Keratinocyte (primary cell): Measurements from ENCODE around the gene CMSS1. TPM values are rescaled to one million over a fixed set of nuclear protein-coding genes. Genes with fewer than 3 reads are reported as not detected.

Source experiments
- DNase-seq: peaks from one replicate; pipeline ENCODE4 v3.0.0-alpha.2; 2011; ENCODE audit warnings: low read depth, missing footprints, low spot score
- FAIRE-seq: peaks from 2 replicates; lab custom pipeline; 2011; peaks lifted over from hg19 to GRCh38; lab: Jason Lieb, UNC
- H2AFZ ChIP-seq: 2 replicates; pipeline ENCODE4 v1.6.0; 2012; ENCODE audit warnings: low read length, control low read depth, inconsistent platforms; ENCODE audit not compliant: control insufficient read depth
- H3K27ac ChIP-seq: 2 replicates; pipeline ENCODE4 v1.5.1; 2011; ENCODE audit warnings: low read length; ENCODE audit not compliant: control insufficient read depth, insufficient read depth
- H3K27me3 ChIP-seq: 3 replicates; pipeline ENCODE4 v1.6.0; 2011; ENCODE audit warnings: low read length; ENCODE audit not compliant: control insufficient read depth, insufficient read depth; ENCODE audit errors: extremely low read depth
- H3K36me3 ChIP-seq, 2 experiments: 2 replicates in 1 of 2; 3 replicates in 1 of 2; pipeline ENCODE4 v1.5.1; 2011; ENCODE audit warnings: low read length in 2 of 2, mild to moderate bottlenecking in 1 of 2; ENCODE audit not compliant: control insufficient read depth in 2 of 2, insufficient read depth in 2 of 2; ENCODE audit errors: extremely low read depth in 1 of 2
- H3K4me1 ChIP-seq: 3 replicates; pipeline ENCODE4 v1.5.1; 2011; ENCODE audit warnings: low read length; ENCODE audit not compliant: control insufficient read depth, insufficient read depth; ENCODE audit errors: extremely low read depth
- H3K4me2 ChIP-seq: 3 replicates; pipeline ENCODE4 v1.6.0; 2011; ENCODE audit warnings: low read depth, low read length; ENCODE audit not compliant: control insufficient read depth, insufficient read depth; ENCODE audit errors: extremely low read depth
- H3K4me3 ChIP-seq, 3 experiments: fragments of 200-600 bp in 1 of 3; sonication (generic) in 1 of 3; 2 replicates in 2 of 3; 3 replicates in 1 of 3; pipeline ENCODE4 v1.5.1; 2011 to 2016; ENCODE audit warnings: low read length in 3 of 3, mild to moderate bottlenecking in 3 of 3, control low read depth in 2 of 3, inconsistent platforms in 1 of 3, low read depth in 1 of 3, mixed read lengths in 1 of 3, mixed run types in 1 of 3, moderate library complexity in 1 of 3; ENCODE audit not compliant: control insufficient read depth in 2 of 3, insufficient read depth in 2 of 3; ENCODE audit errors: extremely low read depth in 1 of 3
- H3K79me2 ChIP-seq: 2 replicates; pipeline ENCODE4 v1.6.0; 2012; ENCODE audit warnings: low read length; ENCODE audit not compliant: control insufficient read depth, insufficient read depth
- H3K9ac ChIP-seq: 3 replicates; pipeline ENCODE4 v1.6.0; 2011; ENCODE audit warnings: low read length; ENCODE audit not compliant: control insufficient read depth, insufficient read depth; ENCODE audit errors: extremely low read depth
- H3K9me1 ChIP-seq: 3 replicates; pipeline ENCODE4 v1.6.0; 2011; ENCODE audit warnings: low read length; ENCODE audit not compliant: control insufficient read depth, insufficient read depth; ENCODE audit errors: extremely low read depth
- H3K9me3 ChIP-seq: 2 replicates; pipeline ENCODE4 v1.5.1; 2012; ENCODE audit warnings: low read depth, low read length; ENCODE audit not compliant: control insufficient read depth
- H4K20me1 ChIP-seq: 3 replicates; pipeline ENCODE4 v1.6.0; 2011; ENCODE audit warnings: low read length; ENCODE audit not compliant: control insufficient read depth, insufficient read depth; ENCODE audit errors: extremely low read depth
- EZH2 ChIP-seq: IDR thresholded peaks from one replicate; pipeline ENCODE4 v1.6.1; 2012; ENCODE audit warnings: inconsistent platforms, mild to moderate bottlenecking, low read length, moderate library complexity
- dilution Hi-C: fragments of 300-500 bp; cut with MboI; formaldehyde crosslinking; loops from one replicate; pipeline ENCODE4 v1.7.0; 2020; ENCODE audit warnings: low sequenced_read_pairs; ENCODE audit not compliant: extremely low pct_ligation_motif_present
- polyA plus RNA-seq, 5 experiments: library from polyadenylated mRNA; depleted of rRNA in 3 of 5; stranded (reverse) in 3 of 5; stranded (forward) in 1 of 5; unstranded in 1 of 5; fragments of >200 nt; gene quantifications; 1 replicate in 1 of 5; 2 replicates in 3 of 5; 3 replicates in 1 of 5; pipeline versions ENCODE4 v1.2.1 to v1.2.3, GENCODE V29; 2011 to 2012; ENCODE audit warnings: missing spikeins in 2 of 5, low read depth in 1 of 5, low replicate concordance in 1 of 5
- TF ChIP-seq, protein P1 (sequence below), 3 experiments: IDR thresholded peaks in 1 of 3; conservative IDR thresholded peaks in 1 of 3; optimal IDR thresholded peaks in 1 of 3; 2 replicates in 2 of 3; 3 replicates in 1 of 3; pipeline versions ENCODE3 to v1.5.1; 2011; ENCODE audit warnings: low read length in 3 of 3, mild to moderate bottlenecking in 3 of 3, moderate library complexity in 2 of 3, control low read depth in 1 of 3, inconsistent platforms in 1 of 3; ENCODE audit not compliant: insufficient read depth in 2 of 3; ENCODE audit errors: extremely low read depth in 1 of 3

CMSS1 gene
- polyA plus RNA-seq, 1 donor (not counting 4 experiments of a cell fraction or from before 2014, with no cell fraction given): 37.2 TPM

DNA sequence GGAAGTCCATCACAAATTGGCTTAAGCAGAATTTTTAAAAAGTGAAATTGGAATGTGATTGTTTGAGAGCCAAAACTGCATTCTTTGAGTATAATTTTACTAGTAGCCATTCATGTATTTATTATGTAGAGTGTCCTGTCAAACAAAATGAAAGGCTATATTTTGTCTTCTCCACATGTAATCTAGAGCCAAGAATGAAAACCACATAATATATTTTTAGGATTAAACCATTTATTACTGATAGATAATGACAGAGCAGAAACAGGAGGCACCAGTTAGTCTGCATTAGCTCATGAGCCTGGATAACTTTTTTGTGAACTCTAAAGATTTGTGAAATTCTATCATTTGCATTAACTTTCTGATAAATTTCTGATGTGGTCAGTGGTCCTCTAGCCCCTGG, 166.5 kb downstream of the CMSS1 start:
- no peaks in the 10 kb centered on the region for H3K27me3 ChIP-seq
- TF ChIP-seq, protein P1, sequence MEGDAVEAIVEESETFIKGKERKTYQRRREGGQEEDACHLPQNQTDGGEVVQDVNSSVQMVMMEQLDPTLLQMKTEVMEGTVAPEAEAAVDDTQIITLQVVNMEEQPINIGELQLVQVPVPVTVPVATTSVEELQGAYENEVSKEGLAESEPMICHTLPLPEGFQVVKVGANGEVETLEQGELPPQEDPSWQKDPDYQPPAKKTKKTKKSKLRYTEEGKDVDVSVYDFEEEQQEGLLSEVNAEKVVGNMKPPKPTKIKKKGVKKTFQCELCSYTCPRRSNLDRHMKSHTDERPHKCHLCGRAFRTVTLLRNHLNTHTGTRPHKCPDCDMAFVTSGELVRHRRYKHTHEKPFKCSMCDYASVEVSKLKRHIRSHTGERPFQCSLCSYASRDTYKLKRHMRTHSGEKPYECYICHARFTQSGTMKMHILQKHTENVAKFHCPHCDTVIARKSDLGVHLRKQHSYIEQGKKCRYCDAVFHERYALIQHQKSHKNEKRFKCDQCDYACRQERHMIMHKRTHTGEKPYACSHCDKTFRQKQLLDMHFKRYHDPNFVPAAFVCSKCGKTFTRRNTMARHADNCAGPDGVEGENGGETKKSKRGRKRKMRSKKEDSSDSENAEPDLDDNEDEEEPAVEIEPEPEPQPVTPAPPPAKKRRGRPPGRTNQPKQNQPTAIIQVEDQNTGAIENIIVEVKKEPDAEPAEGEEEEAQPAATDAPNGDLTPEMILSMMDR (optimal IDR thresholded peaks at IDR 0.05 in 1 of 3, IDR thresholded peaks at IDR 0.05 in 1 of 3, conservative IDR thresholded peaks at IDR 0.05 in 1 of 3; ENCODE audit: extremely low read depth in 1 of 3, insufficient read depth in 2 of 3, low read length in 3 of 3): no peak
- no peak for TF ChIP-seq EZH2
- DNase-seq: no peak
- no peak overlapping the region for H3K4me2 ChIP-seq
- H3K27ac ChIP-seq: no peak overlapping the region
- no peak overlapping the region for H3K4me3 ChIP-seq
- no peaks in the 10 kb centered on the region for H3K36me3 ChIP-seq
- H4K20me1 ChIP-seq: no peaks in the 10 kb centered on the region
- no peaks in the 10 kb centered on the region for H3K9me3 ChIP-seq
- dilution Hi-C loops: no loop called here
- H3K4me1 ChIP-seq: no peaks in the 10 kb centered on the region
- no peak overlapping the region for H3K9ac ChIP-seq
- no peaks in the 10 kb centered on the region for H3K9me1 ChIP-seq
- no peak for FAIRE-seq
- no peaks in the 10 kb centered on the region for H3K79me2 ChIP-seq
- no peak overlapping the region for H2AFZ ChIP-seq

DNA sequence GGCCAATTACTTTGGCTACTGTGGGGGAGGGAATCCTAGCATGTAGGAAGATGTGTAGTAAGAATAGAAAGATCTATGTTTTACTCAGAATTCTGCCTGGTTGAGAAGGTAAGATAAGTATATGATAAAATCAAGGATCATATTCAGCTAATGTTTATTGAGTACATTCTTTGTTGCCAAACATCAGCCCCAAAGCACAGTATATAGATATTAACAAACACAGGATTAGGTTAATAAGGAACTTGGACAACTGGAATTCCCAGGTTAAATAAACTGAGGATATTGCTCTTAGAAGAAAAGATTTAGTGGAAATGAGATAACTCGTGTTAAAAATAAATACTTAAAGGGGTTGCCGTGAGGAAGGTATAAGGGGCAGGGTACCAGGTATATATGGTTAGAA, 167.0 kb downstream of the CMSS1 start:
- Histone ChIP-seq H3K9ac (no peak overlapping the region), H3K79me2 (no peaks in the 10 kb centered on the region), H3K9me1 (no peaks in the 10 kb centered on the region), H3K4me3 (no peak overlapping the region), H3K27ac (no peak overlapping the region), H3K4me1 (no peaks in the 10 kb centered on the region), H3K27me3 (no peaks in the 10 kb centered on the region), H4K20me1 (no peaks in the 10 kb centered on the region), H3K9me3 (no peaks in the 10 kb centered on the region), H3K4me2 (no peak overlapping the region), H2AFZ (no peak overlapping the region), H3K36me3 (no peaks in the 10 kb centered on the region)
- no peak for TF ChIP-seq EZH2
- TF ChIP-seq, protein P1 (optimal IDR thresholded peaks at IDR 0.05 in 1 of 3, IDR thresholded peaks at IDR 0.05 in 1 of 3, conservative IDR thresholded peaks at IDR 0.05 in 1 of 3; ENCODE audit: extremely low read depth in 1 of 3, insufficient read depth in 2 of 3, low read length in 3 of 3): no peak
- dilution Hi-C loops: no loop called here
- FAIRE-seq (no peak), DNase-seq (no peak)
